HL-60/S4 (cell line): ENCODE measurements around the gene MYH4.

Experiments
- in situ Hi-C: fragments of 300-500 bp; cut with MboI; formaldehyde crosslinking; loops from 2 replicates; pipeline ENCODE4 v1.14.3; 2022; ENCODE audit warnings: low sequenced_read_pairs

Gene MYH4

GRCh38 chr17:10421900-10422542, 47.3 kb downstream of the MYH4 start, which contains the start of gene MYH8:
Gene MYH8 (minus strand): TSS chr17:10421950. CDS start chr17:10420227, 1,723 bp downstream.
- in situ Hi-C loops = no loop called here

GRCh38 chr17:10421211-10421610, 48.1 kb downstream of the MYH4 start:
- in situ Hi-C loops = no loop called here

DNA sequence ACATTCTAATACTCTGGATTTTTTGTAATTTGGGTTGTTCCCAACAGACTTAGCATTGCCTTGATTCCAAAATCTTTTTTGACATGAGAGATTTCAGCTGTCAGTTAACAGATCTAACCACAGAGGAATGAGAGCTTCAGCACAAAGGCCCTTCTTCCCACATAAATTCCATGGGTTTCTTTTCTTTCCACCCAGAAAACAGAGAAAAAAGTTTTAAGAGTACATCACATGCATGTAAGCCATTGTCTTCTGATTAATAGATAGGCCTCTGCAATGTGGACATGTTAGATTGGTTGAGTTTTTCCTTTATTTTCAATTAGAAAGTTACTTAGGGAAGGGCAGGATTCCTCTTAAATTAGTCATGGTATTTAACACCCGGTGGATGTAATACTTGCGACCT, 48.5 kb downstream of the MYH4 start:
- in situ Hi-C loops = no loop called here

DNA sequence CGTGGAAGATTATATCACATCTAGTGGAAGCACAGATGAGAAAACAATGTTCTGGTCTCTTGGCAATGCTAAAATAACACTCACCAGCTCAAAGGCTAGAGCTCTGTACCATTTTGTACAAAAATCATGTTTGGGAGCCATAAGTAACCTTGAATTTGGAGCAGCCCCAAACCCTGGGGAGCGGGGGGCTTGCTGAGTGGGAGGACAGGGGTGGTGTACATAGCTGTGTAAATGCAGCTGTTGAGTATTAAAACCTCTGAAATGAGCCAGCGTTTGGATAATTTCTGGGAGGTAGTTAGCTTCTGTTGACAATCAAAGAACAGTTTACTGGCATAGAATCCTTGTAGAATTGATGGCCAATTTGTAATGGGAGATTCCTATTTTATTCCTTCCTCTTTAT, 51.9 kb downstream of the MYH4 start:
- in situ Hi-C loops = no loop called here

DNA sequence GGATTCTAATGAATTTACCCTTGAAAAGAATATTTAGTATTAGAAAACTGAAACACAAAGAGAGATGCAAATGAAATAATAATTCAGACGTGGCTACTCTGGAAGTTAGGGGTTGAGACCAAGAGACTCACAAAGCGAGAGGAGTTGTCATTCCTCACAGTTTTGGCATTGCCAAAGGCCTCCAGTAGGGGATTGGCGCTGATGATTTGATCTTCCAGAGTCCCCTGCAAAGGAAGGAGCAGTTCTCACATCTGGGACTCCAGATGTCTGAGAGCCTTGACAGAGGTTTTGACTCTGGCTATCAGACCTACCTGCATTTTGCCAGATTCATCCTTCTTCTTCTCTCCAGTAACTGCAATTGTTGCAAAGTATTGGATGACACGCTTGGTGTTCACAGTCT, 54.2 kb downstream of the MYH4 start:
- in situ Hi-C loops = no loop called here

DNA sequence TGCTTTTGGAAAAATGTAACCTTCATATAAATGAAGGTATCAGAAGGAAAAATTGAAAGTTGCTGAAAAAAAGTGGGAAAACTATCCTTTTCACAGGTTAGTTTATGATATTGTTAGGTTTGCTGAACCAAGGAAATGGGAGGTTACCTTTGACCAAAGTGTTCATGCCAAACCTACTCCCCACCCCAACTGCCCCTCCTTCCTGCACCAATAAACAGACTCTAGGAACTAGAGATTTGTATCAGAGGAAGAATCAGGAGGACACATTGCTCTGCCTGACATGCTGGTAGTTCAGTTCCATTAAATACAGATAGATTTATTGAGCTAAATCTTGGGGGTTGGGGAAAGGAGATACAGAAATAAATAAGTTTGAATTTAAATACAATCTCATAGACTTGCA, 65.8 kb downstream of the MYH4 start:
- in situ Hi-C loops = no loop called here

- in situ Hi-C loops = no loop called here
Measured at GRCh38 chr17:10398352-10398751, 71.0 kb downstream of the MYH4 start.

DNA sequence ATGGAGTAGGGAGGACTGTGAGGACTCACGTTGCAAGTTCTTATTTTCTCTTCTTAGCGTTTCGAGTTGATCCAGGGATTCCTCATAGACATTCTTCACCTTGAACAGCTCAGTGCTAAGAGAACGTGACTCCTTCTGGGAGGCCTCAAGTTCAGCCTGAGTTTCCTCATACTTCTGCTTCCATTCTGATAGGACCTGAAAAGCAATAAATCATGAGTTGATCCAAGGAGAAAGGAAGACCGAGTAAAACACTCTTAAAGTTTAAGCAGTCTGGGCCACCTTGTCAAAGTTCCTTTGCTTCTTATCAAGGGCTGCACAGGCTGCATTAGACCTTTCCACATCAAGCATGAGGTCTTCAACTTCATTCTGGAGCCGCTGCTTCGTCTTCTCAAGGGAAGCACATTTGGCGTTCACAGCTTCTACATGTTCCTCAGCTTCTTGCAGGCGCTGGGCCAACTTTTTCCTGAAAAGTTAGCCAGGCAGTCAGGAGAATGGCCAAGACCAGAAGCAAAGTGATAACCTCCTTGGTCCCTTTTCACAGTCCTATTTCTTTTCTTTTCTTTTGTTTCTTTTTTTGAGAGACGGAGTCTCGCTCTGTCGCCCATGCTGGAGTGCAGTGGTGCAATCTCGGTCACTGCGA, 72.7 kb downstream of the MYH4 start:
- in situ Hi-C loops = no loop called here

DNA sequence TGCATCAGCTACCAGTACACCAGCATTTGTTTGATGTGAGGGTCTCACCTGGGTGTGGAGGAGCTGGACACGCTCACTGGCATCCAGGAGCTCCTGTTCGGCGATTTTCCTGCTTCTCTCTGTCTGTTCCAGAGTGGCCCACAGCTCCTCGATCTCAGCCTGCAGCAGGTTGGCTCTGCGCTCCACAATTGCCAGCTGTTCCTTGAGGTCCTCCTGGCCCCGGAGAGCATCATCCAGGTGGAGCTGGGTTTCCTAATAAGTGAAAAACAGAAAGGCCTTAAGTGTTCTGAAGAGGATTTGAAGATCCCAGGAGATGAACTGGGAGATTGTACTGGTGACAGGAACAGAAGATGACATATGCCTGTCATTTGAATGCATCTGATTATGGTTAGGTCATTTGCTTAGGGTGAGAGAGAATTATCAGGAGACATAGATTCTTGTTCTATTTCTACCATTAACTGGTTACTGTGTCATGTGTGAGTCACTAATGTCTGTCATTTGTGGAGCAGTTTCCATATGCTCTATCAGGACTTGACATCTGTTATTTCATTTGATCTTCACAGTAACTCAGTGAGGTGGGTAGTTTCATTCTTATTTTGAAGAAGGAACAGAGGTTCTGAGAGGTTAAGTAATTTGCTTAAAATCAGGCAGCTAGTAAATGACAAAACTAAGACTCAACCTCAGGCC, 75.0 kb downstream of the MYH4 start:
- in situ Hi-C loops = no loop called here
